OCI-LY7 (cell line): Measurements from ENCODE around the gene UNC5B.

Experiments
- CTCF ChIP-seq: fragments of 200-600 bp; sonication (generic); conservative IDR thresholded peaks from 2 replicates; pipeline ENCODE4 v1.5.1; 2014; ENCODE audit warnings: mild to moderate bottlenecking, antibody characterized with exemption, low read length, moderate library complexity, mixed read lengths
- EZH2phosphoT487 ChIP-seq: fragments of 200-600 bp; sonication (generic); IDR thresholded peaks from 2 replicates; pipeline ENCODE4 v1.6.1; 2018; ENCODE audit warnings: low read depth, borderline replicate concordance, mild to moderate bottlenecking, mixed run types, antibody characterized with exemption, low read length, moderate library complexity, mixed read lengths

- TF ChIP-seq CTCF: no peak
- TF ChIP-seq EZH2phosphoT487: no peak
Observed at GRCh38 chr10:71299071-71299785, 86.9 kb downstream of the UNC5B start.
